Kidney epithelial cell (primary cell): Measurements from ENCODE around the gene PRR5. TPM values are rescaled to one million over a fixed set of nuclear protein-coding genes. Genes with fewer than 3 reads are reported as not detected.

Source experiments
- DNase-seq: peaks from one replicate; pipeline ENCODE4 v3.0.0-alpha.2; 2010; ENCODE audit warnings: low read depth
- H3K27me3 ChIP-seq: 2 replicates; pipeline ENCODE4 v1.6.0; 2011; ENCODE audit warnings: low read length; ENCODE audit not compliant: control insufficient read depth, insufficient read depth
- H3K36me3 ChIP-seq: 2 replicates; pipeline ENCODE4 v1.5.1; 2011; ENCODE audit warnings: low read length; ENCODE audit not compliant: control insufficient read depth, insufficient read depth
- H3K4me3 ChIP-seq: 2 replicates; pipeline ENCODE4 v1.5.1; 2011; ENCODE audit warnings: low read depth, mild to moderate bottlenecking, control low read depth, low read length
- total RNA-seq: library from RNA; depleted of rRNA; stranded (reverse); fragments of >200 nt; gene quantifications from 2 replicates; pipeline ENCODE4 v1.2.3, GENCODE V29; 2015
- TF ChIP-seq, protein P1 (sequence below): IDR thresholded peaks from 2 replicates; pipeline ENCODE4 v1.5.1; 2011; ENCODE audit warnings: mild to moderate bottlenecking, moderate library complexity, low read length, control low read depth, inconsistent platforms; ENCODE audit not compliant: insufficient read depth, poor library complexity, severe bottlenecking

PRR5 gene
- total RNA-seq, 1 donor from 2014 or later = 14.3 TPM

DNA sequence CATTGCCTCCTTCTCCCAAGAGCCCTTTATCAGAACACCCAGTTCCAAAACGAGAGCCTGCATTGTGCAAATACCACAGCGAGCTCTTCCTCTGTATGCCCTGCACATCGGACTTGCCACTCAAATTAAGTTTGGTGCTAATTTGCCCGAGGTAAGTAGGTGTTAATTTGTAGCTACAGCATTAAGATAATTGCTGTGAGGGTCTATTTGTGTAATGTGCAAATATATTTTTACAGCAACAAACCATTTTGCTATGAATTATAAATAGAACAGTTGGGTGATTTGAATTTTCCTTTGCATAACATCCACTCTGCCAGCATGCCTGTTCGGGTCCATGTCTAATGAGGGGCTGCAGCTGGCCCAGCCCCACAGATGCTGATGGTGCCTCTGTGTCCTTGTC, 58.5 kb downstream of the PRR5 start:
- no peak for DNase-seq
- no peaks in the 10 kb centered on the region for H3K27me3 ChIP-seq
- H3K36me3 ChIP-seq = no peaks in the 10 kb centered on the region
- H3K4me3 ChIP-seq = no peak overlapping the region
- TF ChIP-seq, protein P1, sequence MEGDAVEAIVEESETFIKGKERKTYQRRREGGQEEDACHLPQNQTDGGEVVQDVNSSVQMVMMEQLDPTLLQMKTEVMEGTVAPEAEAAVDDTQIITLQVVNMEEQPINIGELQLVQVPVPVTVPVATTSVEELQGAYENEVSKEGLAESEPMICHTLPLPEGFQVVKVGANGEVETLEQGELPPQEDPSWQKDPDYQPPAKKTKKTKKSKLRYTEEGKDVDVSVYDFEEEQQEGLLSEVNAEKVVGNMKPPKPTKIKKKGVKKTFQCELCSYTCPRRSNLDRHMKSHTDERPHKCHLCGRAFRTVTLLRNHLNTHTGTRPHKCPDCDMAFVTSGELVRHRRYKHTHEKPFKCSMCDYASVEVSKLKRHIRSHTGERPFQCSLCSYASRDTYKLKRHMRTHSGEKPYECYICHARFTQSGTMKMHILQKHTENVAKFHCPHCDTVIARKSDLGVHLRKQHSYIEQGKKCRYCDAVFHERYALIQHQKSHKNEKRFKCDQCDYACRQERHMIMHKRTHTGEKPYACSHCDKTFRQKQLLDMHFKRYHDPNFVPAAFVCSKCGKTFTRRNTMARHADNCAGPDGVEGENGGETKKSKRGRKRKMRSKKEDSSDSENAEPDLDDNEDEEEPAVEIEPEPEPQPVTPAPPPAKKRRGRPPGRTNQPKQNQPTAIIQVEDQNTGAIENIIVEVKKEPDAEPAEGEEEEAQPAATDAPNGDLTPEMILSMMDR = no peak

DNA sequence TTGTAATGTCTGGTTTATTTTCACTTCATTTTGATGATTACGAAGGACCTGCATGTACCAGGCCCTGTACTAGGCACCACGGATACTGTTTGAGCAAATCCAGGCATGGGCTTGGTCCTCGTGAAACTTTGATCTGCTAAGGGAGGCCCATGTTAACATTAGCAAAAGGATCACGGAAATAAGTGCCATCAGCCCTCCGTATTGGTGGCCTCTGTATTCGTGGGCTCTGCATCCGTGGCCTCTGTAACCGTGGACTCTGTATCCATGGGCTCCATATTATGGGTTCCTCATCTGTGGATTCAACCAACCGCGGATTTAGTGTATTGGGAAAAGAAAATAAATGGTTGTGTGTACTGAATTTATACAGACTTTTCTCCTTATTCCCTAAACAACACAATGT, 59.0 kb downstream of the PRR5 start:
- no peak overlapping the region for H3K4me3 ChIP-seq
- no peak for DNase-seq
- TF ChIP-seq, protein P1 = no peak
- no peaks in the 10 kb centered on the region for H3K27me3 ChIP-seq
- H3K36me3 ChIP-seq = no peaks in the 10 kb centered on the region

- DNase-seq = no peak
- Histone ChIP-seq H3K4me3 (no peak overlapping the region), H3K27me3 (no peaks in the 10 kb centered on the region), H3K36me3 (no peaks in the 10 kb centered on the region)
- TF ChIP-seq, protein P1 = no peak
These were observed 62.4 kb downstream of the PRR5 start for GRCh38 chr22:44764373-44764772.

DNA sequence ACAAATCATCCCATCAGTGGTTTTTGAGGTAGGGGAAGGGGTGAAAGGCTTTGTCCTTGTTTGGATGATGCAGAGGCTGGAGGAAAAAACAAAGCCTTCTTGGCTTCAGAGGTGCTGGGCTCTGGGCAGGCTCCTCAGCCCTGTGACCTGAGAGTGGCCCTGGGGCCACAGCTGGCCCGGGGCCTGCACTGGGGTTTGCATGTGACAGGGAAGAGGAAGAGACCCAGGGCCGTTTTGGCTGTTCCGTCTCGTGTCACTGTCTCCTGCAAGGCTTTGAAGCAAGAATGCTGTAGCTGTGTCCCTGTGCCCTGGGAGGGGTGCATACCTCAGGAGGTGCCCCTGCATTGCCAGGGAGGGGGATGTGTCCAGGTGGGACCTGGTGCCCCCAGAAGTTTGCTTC, 63.0 kb downstream of the PRR5 start:
- no peak overlapping the region for H3K4me3 ChIP-seq
- H3K27me3 ChIP-seq = no peaks in the 10 kb centered on the region
- TF ChIP-seq, protein P1 = no peak
- H3K36me3 ChIP-seq = no peaks in the 10 kb centered on the region
- DNase-seq = no peak

- no peak for DNase-seq
- no peaks in the 10 kb centered on the region for H3K36me3 ChIP-seq
These were observed 63.7 kb downstream of the PRR5 start for GRCh38 chr22:44765571-44766285.

More at GRCh38 chr22:44765571-44766285, 63.7 kb downstream of the PRR5 start:
- H3K4me3 ChIP-seq = no peak overlapping the region
- no peaks in the 10 kb centered on the region for H3K27me3 ChIP-seq
- TF ChIP-seq, protein P1 = no peak
